ENCODE data around the gene FAM163B. TPM values are rescaled to one million over a fixed set of nuclear protein-coding genes. Genes with fewer than 3 reads are reported as not detected.
"Not testable (repeated sequence)": the region's sequence is repeated elsewhere in the genome, so short reads cannot be mapped to it uniquely, and the experiment has no call there.

Gene FAM163B
- total RNA-seq, 1 donor, result not detected

DNA sequence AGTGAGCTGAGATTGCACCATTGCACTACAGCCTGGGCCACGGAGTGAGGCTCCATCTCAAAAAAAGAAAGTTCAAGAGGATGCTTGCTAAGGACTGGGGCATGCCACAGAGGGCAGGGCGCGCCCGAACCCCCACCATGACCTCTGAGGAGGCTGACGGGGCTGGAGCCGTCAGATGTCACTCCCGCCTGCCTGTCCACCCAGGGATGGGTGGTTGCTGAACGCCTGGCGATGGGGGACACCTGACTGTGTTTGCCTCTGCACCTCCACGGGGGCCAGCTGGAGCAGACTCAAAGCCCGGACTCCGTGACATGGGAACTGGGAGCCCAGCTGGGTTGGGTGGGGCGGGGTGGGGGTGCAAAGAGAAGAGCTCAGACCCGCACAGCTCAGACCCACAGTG lies 42.8 kb downstream of the FAM163B start:
- no peak overlapping the region for H3K4me3 ChIP-seq (ENCODE audit: low read depth, low read length)
- no peak for DNase-seq (ENCODE audit: low read depth)
- TF ChIP-seq, protein P1, sequence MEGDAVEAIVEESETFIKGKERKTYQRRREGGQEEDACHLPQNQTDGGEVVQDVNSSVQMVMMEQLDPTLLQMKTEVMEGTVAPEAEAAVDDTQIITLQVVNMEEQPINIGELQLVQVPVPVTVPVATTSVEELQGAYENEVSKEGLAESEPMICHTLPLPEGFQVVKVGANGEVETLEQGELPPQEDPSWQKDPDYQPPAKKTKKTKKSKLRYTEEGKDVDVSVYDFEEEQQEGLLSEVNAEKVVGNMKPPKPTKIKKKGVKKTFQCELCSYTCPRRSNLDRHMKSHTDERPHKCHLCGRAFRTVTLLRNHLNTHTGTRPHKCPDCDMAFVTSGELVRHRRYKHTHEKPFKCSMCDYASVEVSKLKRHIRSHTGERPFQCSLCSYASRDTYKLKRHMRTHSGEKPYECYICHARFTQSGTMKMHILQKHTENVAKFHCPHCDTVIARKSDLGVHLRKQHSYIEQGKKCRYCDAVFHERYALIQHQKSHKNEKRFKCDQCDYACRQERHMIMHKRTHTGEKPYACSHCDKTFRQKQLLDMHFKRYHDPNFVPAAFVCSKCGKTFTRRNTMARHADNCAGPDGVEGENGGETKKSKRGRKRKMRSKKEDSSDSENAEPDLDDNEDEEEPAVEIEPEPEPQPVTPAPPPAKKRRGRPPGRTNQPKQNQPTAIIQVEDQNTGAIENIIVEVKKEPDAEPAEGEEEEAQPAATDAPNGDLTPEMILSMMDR (IDR thresholded peaks at IDR 0.05; ENCODE audit: insufficient read depth, low read length), result no peak

DNA sequence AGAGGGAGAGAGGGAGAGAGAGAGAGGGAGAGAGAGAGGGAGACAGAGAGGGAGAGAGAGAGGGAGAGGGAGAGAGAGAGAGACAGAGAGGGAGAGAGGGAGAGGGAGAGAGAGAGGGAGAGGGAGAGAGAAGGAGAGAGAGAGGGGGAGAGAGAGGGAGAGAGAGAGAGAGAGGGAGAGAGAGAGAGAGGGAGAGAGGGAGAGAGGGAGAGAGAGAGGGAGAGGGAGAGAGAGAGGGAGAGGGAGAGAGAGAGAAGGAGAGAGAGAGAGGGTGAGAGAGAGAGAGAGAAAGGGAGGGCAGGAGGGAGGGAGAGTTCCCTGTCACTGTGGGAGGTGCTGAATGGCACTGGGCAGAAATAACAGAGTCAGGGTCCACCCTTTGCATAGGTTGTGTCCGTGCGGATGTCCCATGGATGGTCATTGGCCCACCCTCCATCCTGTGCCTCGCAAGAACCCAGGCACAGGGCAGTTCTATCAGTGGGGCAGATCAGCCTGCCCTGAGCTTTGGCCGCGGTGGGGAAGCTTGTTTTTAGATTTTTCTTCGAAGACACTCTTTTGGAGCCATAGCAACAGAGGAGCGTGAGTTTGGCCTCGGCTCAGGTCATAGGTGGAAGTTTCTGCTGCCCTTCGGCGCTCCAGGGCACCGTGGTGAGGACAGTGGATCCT lies 44.6 kb downstream of the FAM163B start:
- no peak overlapping the region for H3K4me3 ChIP-seq (ENCODE audit: low read depth, low read length)
- peak; percentile 11 for DNase-seq (ENCODE audit: low read depth)

DNA sequence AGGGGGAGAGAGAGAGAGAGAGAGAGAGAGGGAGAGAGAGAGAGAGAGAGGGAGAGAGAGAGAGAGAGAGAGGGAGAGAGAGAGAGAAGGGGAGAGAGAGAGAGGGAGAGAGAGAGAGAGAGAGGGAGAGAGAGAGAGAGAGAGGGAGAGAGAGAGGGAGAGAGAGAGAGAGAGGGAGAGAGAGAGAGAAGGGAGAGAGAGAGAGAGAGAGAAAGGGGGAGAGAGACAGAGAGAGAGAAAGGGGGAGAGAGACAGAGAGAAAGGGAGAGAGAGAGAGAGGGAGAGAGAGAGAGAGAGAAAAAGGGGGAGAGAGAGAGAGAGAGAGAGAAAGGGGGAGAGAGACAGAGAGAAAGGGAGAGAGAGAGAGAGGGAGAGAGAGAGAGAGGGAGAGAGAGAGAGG lies 45.4 kb downstream of the FAM163B start:
- not testable (repeated sequence) for DNase-seq (ENCODE audit: low read depth); H3K4me3 ChIP-seq (ENCODE audit: low read depth, low read length)

More for the DNA sequence above, 44.6 kb downstream of the FAM163B start:
- TF ChIP-seq, protein P1 (IDR thresholded peaks at IDR 0.05; ENCODE audit: insufficient read depth, low read length), result no peak

DNA sequence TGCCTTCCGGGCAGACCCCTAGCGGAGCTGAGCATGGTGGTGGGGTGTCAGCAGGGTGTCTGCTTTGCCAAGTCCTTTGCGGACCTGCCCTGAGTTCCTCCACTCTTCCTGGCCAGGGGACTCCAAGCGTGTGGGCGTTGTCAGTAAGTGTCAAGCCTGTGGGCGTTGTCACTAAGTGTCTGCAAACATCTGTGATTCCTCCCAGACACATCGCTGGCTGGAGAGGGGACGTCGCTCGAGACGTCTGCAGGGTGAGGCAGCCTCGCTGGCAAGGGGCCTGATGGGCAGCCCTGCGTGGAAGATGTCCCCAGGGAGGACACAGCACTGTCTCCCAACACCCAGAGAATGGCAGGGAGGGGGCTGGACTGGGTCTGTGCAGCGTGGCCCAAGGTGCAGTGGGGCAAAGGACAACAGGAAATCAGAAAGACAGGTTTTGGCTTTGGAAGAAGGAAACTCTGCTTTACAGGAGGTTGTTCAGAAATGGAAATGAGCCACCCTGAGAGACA lies 45.8 kb downstream of the FAM163B start:
- peak; percentile 47 for DNase-seq (ENCODE audit: low read depth)
- TF ChIP-seq, protein P1 (IDR thresholded peaks at IDR 0.05; ENCODE audit: insufficient read depth, low read length), result no peak
- H3K4me3 ChIP-seq (ENCODE audit: low read depth, low read length), result no peak overlapping the region

DNA sequence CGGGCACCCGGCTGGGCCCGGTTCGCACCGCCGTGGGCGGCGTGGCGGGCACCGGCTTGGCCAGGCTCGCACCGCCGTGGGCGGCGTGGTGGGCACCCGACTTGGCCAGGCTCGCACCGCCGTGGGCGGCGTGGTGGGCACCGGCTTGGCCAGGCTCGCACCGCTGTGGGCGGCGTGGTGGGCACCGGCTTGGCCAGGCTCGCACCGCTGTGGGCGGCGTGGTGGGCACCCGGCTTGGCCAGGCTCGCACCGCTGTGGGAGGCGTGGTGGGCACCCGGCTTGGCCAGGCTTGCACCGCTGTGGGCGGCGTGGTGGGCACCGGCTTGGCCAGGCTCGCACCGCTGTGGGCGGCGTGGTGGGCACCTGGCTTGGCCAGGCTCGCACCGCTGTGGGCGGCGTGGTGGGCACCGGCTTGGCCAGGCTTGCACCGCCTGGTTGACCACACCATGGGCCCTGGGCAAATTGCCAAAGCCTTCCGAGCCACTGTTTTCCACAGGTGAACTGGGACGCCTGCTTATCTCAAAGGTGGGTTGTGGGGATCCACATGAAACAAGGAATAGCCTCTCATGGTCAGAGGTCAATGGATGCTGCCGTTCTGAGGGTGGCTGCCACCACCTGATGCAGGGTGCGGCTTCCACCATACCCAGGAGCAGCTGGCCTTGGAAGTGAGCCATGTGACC lies 46.4 kb downstream of the FAM163B start:
- TF ChIP-seq, protein P1 (IDR thresholded peaks at IDR 0.05; ENCODE audit: insufficient read depth, low read length), result no peak
- H3K4me3 ChIP-seq (ENCODE audit: low read depth, low read length), result no peak overlapping the region
- DNase-seq (ENCODE audit: low read depth), result no peak

DNA sequence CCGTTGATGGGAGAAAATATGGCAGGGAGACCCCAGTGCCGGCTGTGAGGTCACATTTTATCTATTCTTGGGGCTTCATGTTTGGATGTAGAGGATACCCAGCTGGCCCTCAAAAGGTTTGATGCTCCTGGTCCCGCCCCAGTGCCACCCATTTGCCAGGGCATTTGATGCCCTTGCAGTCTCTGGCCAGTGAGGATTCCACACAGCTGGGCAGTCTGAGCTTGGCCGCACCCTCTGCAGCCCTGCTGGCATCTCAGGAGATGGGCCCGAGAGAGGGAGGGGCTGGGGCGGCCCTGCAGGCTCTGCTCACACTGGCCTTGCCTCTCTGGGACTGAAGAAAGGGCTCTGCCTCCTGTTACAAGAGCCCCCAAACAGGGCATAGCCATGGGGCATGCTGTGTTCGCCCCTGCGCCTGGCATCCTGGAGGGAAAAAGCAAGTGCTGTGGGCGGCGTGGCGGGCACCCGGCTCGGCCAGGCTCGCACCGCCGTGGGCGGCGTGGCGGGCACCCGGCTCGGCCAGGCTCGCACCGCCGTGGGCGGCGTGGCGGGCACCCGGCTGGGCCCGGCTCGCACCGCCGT lies 47.1 kb downstream of the FAM163B start:
- H3K4me3 ChIP-seq (ENCODE audit: low read depth, low read length), result no peak overlapping the region
- TF ChIP-seq, protein P1 (IDR thresholded peaks at IDR 0.05; ENCODE audit: insufficient read depth, low read length), result no peak
- no peak for DNase-seq (ENCODE audit: low read depth)

DNA sequence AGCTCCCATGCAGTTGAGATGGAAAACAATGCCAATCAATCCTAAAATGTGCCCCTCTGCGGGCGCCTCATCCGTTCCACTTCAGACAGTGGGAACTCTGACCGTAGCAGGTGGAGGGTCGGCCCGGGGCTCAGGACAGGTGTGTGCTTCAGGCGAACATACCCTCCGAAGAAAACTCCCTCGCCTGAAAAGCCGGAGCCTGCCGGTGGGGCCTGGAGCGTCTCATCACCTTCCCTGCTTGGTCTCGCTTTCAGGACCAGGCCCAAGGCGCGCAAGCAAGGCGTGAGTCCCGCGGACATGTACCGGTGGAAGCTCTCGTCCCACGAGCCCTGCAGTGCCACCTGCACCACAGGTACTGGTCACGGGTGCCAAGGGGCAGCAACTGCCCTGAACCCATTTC lies 48.2 kb downstream of the FAM163B start:
- TF ChIP-seq, protein P1 (IDR thresholded peaks at IDR 0.05; ENCODE audit: insufficient read depth, low read length), result no peak
- DNase-seq (ENCODE audit: low read depth), result no peak
- H3K4me3 ChIP-seq (ENCODE audit: low read depth, low read length), result no peak overlapping the region

Data from fibroblast of the aortic adventitia (primary cell).